HG03039 (cell line): ENCODE results near the gene CELA1.

Source experiments
- ATAC-seq: cut with Tn5 transposase; IDR thresholded peaks from one replicate; pipeline ENCODE4 v1.9.1; 2021; ENCODE audit warnings: mild to moderate bottlenecking, moderate library complexity; ENCODE audit not compliant: unreplicated experiment

Gene CELA1

DNA sequence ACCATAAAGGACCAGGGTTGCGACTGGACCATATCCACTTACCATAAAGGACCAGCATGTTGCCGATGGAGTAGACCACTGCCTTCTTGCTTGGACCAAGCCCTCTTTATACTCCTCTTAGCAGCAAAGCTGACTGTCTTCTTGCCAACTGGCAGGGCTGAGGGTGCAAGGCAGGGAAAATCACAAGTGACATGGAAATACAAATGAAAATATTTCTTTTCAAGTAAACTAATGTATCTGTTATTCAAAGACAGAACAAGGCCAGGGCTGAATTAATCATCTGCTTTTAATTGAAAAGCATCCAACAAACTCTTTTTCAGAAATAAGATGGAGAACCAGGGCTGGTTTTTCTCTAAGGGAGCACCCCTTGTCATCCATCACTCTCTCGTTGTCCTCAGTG, at the start of gene CELA1:
Gene CELA1 (minus strand): TSS at position 99 of the 400 bp plus-strand sequence. CDS start 41 bp downstream, at position 58.
- ATAC-seq, result no peak

DNA sequence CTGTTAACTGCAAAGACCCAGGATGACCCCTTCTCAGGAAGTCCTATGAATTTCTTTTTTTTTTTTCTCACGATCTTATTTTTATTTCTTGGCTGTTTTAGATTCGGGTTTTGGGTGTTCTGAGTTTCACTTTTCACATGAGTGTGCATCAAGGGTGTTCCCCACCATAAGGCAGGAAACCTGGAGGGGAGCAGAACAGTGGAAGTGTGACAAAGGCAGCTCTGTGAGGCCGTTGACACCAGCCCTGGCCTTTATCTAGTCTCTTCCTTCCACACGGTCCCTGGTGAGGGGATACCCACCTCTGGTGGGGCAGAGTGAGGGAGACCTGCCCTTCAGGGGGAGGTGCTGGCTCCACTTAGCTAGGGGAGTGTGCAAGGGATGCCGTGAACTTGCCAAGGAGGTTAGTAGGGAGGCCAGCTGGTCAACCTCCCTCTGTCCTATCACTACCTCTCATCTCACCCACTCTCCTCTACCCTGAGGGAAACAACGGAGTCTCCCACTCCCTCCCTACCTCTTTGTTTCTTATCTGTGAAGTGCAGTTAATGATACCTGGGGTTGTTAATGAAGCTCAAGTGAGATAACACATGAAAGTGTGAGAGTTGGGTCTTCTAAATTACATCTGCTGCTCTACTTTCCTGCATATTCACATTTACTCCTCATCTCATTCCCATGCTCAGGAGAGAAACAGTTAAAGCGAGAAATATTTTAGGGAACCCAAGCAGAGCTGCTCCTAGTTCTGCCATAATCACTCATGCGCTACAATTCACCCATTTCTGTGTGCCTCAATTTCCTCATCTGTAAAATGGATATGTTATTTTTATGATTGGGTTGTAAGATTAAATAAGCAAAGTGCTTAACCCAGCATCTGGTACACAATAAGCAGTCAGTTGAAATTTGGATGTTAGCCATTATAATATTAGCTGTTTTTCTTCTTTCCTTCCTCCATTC, 49.1 kb upstream of the CELA1 start:
- peak; percentile 40 for ATAC-seq

GRCh38 chr12:51393676-51394545, 47.4 kb upstream of the CELA1 start:
- no peak for ATAC-seq

DNA sequence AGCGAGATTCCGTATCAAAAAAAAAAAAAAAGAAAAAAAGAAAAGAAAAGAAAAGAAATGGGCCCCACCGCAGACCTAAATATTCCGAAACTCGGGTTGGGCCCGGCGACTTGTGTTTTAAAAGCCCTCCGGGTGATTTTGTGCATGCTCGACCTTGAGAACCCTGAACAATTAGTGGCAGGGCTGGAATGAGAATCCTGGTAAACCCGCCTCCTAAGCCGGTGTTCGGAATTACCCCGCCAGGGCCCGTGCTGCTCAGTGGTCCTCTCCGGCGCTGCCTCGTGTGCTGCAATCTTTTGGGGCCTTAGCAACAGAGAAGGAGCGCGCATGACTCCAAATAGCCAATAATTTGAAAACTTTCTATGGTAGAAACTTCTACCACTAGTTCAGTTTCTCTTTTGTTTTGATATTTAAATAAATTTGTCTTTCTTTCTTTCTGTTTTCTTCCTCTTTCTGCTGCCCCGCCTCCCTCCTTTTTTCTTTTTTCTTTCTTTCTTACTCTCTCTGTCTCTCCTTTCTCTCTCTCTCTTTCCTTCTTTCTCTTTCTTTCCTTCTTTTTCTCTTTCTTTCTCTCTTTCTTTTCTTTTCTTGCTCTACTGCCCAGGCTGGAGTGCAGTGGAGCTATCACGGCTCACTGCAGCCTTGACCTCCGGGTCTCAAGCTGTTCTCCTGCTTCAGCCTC, 46.2 kb upstream of the CELA1 start:
- no peak for ATAC-seq

GRCh38 chr12:51391283-51392123, 45.0 kb upstream of the CELA1 start, which contains the start of gene GALNT6:
TSS of gene GALNT6 (minus strand) at chr12:51391406. CDS start at chr12:51379781, 11,625 bp downstream.
- ATAC-seq, result peak; percentile 40

DNA sequence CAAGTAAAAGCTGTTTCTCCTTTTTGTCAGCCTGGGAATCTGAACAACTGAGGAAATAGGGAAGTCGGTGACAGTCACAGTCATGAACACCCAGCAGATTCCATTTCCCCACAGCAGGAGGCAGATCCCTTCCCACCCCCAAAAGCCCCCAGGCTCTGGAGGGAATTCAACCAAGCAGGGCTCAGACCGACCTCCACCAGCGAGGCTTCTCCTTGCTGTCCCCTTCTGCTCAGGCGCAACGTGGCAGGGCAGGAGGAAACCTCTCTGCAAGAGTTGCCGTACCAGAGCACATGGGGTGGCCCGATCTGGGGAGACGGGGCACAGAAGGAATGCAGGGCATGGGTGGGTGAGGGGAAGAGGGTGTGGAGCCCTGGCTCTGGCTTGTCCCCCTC, 44.4 kb upstream of the CELA1 start:
- no peak for ATAC-seq

GRCh38 chr12:51390457-51390856, 44.0 kb upstream of the CELA1 start:
- no peak for ATAC-seq

DNA sequence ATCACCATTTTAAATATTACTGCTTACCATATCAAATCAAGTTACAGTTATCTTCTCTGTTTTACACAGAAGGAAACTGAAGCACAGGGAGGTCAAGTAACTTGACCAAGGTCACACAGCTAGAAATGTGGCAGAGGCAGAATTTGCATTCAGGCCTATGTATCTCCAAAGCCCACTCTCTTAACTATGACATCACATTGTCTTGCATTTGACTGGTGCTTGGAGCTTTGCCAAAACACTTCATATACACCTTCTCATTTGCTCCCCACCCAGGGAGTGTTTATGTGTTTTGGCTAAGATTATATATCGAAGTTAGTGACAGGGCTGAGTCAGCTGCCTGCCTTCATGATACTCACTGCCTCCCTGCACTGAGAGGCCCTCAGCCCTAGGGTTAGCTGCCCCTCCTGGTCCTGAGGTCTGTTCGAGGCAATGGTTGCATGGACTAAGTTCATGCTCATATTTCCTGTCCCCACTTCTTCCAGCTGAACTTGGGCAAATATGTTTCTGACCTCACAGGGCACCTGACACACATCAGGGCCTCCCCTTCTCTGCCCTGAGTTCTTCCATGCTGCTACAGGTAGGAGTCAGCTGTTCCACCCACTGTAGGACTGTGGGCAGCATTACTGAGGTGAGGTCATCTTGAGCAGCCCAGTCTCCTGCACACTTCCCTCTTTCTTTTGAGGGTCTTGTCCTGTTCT, 43.0 kb upstream of the CELA1 start:
- ATAC-seq, result no peak

- ATAC-seq, result no peak
These were observed 42.4 kb upstream of the CELA1 start for GRCh38 chr12:51388846-51389245.

DNA sequence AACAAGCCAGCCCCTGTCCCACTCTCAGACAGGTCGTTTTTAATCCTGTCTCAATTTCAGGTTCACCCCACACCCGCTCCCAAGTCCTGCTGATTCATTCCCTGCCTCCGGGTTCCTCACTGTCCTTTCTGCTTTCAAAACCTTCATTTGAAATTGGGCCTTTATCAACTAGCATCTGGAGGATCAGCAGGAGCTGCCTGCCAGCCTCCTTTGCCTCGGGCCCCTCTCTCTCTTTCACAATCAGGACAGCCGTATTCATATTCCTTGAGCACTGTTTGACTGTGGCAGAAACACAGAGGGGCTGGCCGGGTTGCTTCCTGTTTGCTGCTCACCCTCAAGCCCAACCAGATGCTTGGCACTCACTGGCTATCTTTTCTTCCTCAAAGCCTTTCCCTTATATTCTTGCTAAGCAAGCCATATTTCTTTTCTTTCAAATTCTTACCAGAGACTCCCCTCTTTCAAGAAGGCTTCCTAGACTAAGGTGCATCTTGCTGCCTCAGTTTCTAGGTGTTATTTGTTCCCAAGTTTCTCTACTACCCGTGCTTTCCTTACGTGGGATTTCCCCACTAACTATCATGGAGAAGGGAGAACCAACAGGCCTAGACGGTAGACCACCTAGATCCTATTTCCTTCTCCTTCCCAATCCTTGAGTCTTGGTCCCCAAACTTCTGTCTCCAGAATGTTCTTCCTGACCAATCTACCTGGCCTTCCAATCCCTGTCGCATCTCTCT, 41.8 kb upstream of the CELA1 start:
- ATAC-seq, result no peak

DNA sequence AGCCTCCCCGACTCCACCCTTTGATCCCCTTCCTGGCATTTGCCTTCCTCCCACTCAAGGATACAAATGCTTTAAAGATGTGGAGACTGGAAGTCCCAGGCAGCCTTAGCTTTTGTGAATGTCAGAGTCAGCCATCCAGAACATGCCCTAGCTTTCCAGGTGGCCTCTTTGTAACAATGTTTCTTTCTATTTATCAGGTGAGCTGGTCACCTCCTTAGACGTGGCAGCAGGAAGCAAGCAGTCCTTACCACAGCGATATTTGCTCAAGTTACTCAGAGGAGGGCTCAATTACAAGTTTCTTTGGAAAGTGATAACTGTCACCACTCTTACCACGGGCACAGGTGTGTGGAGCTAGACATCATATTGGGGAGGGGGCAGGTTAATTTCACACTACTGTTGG, 39.9 kb upstream of the CELA1 start:
- ATAC-seq, result no peak

GRCh38 chr12:51383269-51383905, 36.9 kb upstream of the CELA1 start:
- no peak for ATAC-seq

GRCh38 chr12:51382173-51382572, 35.7 kb upstream of the CELA1 start:
- no peak for ATAC-seq

- ATAC-seq, result no peak
These were observed 35.0 kb upstream of the CELA1 start for GRCh38 chr12:51381226-51382079.

- no peak for ATAC-seq
These were observed 33.1 kb upstream of the CELA1 start for GRCh38 chr12:51379571-51379970.

DNA sequence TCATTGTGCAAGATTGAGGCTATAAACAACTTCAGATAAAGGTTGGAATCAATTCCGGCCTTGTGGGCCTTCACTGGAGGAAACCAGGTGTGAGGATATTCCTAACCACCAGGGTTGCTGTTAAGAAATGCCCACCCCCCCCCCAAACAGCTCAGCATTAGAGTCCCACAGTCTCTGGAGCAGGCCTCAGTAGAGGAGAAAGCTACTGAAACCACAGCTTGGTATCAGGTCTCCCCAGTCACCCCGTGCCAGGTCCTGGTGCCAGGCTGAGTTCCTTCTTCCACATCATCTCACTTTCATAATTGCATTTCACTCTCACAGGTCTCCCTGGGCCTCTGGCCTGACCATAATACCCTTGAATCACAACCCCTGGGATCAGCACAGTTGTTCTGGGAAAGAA, 32.3 kb upstream of the CELA1 start:
- ATAC-seq, result no peak
